Measurements from ENCODE around the gene GRK5.

The GRK5 gene

GRCh38 chr10:119355930-119356329 lies 148.6 kb downstream of the GRK5 start:
- DNase-seq (ENCODE audit: low read depth in 2 of 3, low spot score in 2 of 3), result no peak

GRCh38 chr10:119357412-119358151 lies 150.2 kb downstream of the GRK5 start:
- no peak for DNase-seq (ENCODE audit: low read depth in 2 of 3, low spot score in 2 of 3)

- no peak for DNase-seq (ENCODE audit: low read depth in 2 of 3, low spot score in 2 of 3)
Measured at GRCh38 chr10:119358152-119358512, 150.8 kb downstream of the GRK5 start.

- no peak for DNase-seq (ENCODE audit: low read depth in 2 of 3, low spot score in 2 of 3)
Measured at GRCh38 chr10:119358567-119358966, 151.2 kb downstream of the GRK5 start.

- no peak for DNase-seq (ENCODE audit: low read depth in 2 of 3, low spot score in 2 of 3)
Measured at GRCh38 chr10:119359025-119359424, 151.7 kb downstream of the GRK5 start.

GRCh38 chr10:119360181-119360921 lies 153.0 kb downstream of the GRK5 start:
- no peak for DNase-seq (ENCODE audit: low read depth in 2 of 3, low spot score in 2 of 3)

GRCh38 chr10:119361037-119361436 lies 153.7 kb downstream of the GRK5 start:
- DNase-seq (ENCODE audit: low read depth in 2 of 3, low spot score in 2 of 3), result no peak

GRCh38 chr10:119362122-119362521 lies 154.8 kb downstream of the GRK5 start:
- no peak for DNase-seq (ENCODE audit: low read depth in 2 of 3, low spot score in 2 of 3)

- no peak for DNase-seq (ENCODE audit: low read depth in 2 of 3, low spot score in 2 of 3)
Measured at GRCh38 chr10:119364645-119365600, 157.6 kb downstream of the GRK5 start.

GRCh38 chr10:119365773-119366599 lies 158.6 kb downstream of the GRK5 start:
- DNase-seq (ENCODE audit: low read depth in 2 of 3, low spot score in 2 of 3), result no peak

GRCh38 chr10:119367841-119368549 lies 160.6 kb downstream of the GRK5 start:
- no peak for DNase-seq (ENCODE audit: low read depth in 2 of 3, low spot score in 2 of 3)

GRCh38 chr10:119368581-119368980 lies 161.2 kb downstream of the GRK5 start:
- DNase-seq (ENCODE audit: low read depth in 2 of 3, low spot score in 2 of 3), result no peak

GRCh38 chr10:119368991-119369869 lies 161.9 kb downstream of the GRK5 start:
- no peak for DNase-seq (ENCODE audit: low read depth in 2 of 3, low spot score in 2 of 3)

- DNase-seq (ENCODE audit: low read depth in 2 of 3, low spot score in 2 of 3), result no peak
Measured at GRCh38 chr10:119370111-119370741, 162.9 kb downstream of the GRK5 start.

- DNase-seq (ENCODE audit: low read depth in 2 of 3, low spot score in 2 of 3), result no peak
Measured at GRCh38 chr10:119370972-119371703, 163.8 kb downstream of the GRK5 start.

- DNase-seq (ENCODE audit: low read depth in 2 of 3, low spot score in 2 of 3), result no peak
Measured at GRCh38 chr10:119371704-119372663, 164.6 kb downstream of the GRK5 start.

All from activated CD8-positive, alpha-beta memory T cell treated with anti-CD3 and anti-CD28 coated beads for 48 hours (primary cell).